Spleen (tissue), 11 donors: Measurements from ENCODE around the gene RPL7A. TPM values are rescaled to one million over a fixed set of nuclear protein-coding genes. Genes with fewer than 3 reads are reported as not detected.
"Not testable (repeated sequence)": the region's sequence is repeated elsewhere in the genome, so short reads cannot be mapped to it uniquely, and the experiment has no call there.

Experiments
- DNase-seq: peaks from one replicate; pipeline ENCODE4 v3.0.0-alpha.2; 2020
- H3K27ac ChIP-seq, 8 donors: fragments of 200-600 bp; sonication (generic) in 7 of 8; 1 replicate in 4 of 8; 2 replicates in 4 of 8; pipeline versions ENCODE4 v1.5.0 to v1.8.0; 2016 to 2021; ENCODE audit warnings: inconsistent platforms in 4 of 8, mild to moderate bottlenecking in 4 of 8, moderate library complexity in 1 of 8
- H3K27me3 ChIP-seq, 7 donors: fragments of 200-600 bp; sonication (generic) in 6 of 7; replicated peaks in 1 of 7; 1 replicate in 4 of 7; 2 replicates in 3 of 7; pipeline versions ENCODE4 v1.5.0 to v1.8.0; 2016 to 2021; ENCODE audit warnings: inconsistent platforms in 3 of 7, mild to moderate bottlenecking in 1 of 7
- H3K36me3 ChIP-seq, 6 donors: fragments of 200-600 bp; sonication (generic) in 5 of 6; 1 replicate in 4 of 6; 2 replicates in 2 of 6; pipeline versions ENCODE4 v1.5.0 to v1.8.0; 2016 to 2021; ENCODE audit warnings: inconsistent platforms in 2 of 6
- H3K4me1 ChIP-seq, 6 donors: fragments of 200-600 bp; sonication (generic) in 5 of 6; 1 replicate in 3 of 6; 2 replicates in 3 of 6; pipeline versions ENCODE4 v1.5.0 to v1.8.0; 2016 to 2021; ENCODE audit warnings: inconsistent platforms in 3 of 6
- H3K4me3 ChIP-seq, 8 donors: fragments of 200-600 bp; sonication (generic) in 7 of 8; 1 replicate in 4 of 8; 2 replicates in 4 of 8; pipeline versions ENCODE4 v1.5.0 to v1.8.0; 2016 to 2021; ENCODE audit warnings: inconsistent platforms in 4 of 8, mild to moderate bottlenecking in 4 of 8, moderate library complexity in 2 of 8
- H3K9me3 ChIP-seq, 8 donors: fragments of 200-600 bp; sonication (generic) in 7 of 8; 1 replicate in 4 of 8; 2 replicates in 4 of 8; pipeline versions ENCODE4 v1.5.0 to v1.8.0; 2016 to 2021; ENCODE audit warnings: inconsistent platforms in 4 of 8
- CTCF ChIP-seq, 11 experiments: fragments of 200-600 bp in 7 of 11; fragments of 450-650 bp in 4 of 11; sonication (generic) in 4 of 11; IDR thresholded peaks in 8 of 11; conservative IDR thresholded peaks in 3 of 11; 1 replicate in 7 of 11; 2 replicates in 4 of 11; pipeline versions ENCODE4 v1.4.0 to v1.8.0; 2016 to 2021; ENCODE audit warnings: antibody characterized with exemption in 11 of 11, inconsistent platforms in 4 of 11, mild to moderate bottlenecking in 1 of 11
- POLR2A ChIP-seq, 3 donors: fragments of 450-650 bp; IDR thresholded peaks; one replicate each; pipeline ENCODE4 v1.5.1; 2017; ENCODE audit warnings: antibody characterized with exemption in 3 of 3, mild to moderate bottlenecking in 1 of 3
- POLR2AphosphoS5 ChIP-seq, 3 donors: sonication (generic); formaldehyde crosslinking; IDR thresholded peaks; one replicate each; pipeline ENCODE4 v1.5.1; 2017; ENCODE audit warnings: antibody characterized with exemption in 3 of 3
- WGBS, 5 donors: extraction: QIAGEN DNeasy Blood & Tissue Kit in 3 of 5; methylation state at CpG; one replicate each; pipeline versions ENCODE4 v1.1.5 to v1.1.7; 2013 to 2018; 5-methylcytosine and 5-hydroxymethylcytosine counted together
- intact Hi-C: fragments of 100-400 bp; cut with DNase I; formaldehyde crosslinking; loops from one replicate; pipeline ENCODE4 v1.15.0; 2023; ENCODE audit warnings: low total_unique reads
- polyA plus RNA-seq, 3 donors: library from polyadenylated mRNA; stranded (reverse); fragments of 200-250 nt; gene quantifications; one replicate each; pipeline ENCODE4 v1.2.1, GENCODE V29; 2013
- total RNA-seq, 7 donors: library from RNA; depleted of rRNA in 3 of 7; stranded (reverse); fragments of >200 nt in 3 of 7; fragmentation: NEBNext Ultra II Directional in 4 of 7; extraction: Animal tissue kit (Norgen Biotek cat#: 25700) in 4 of 7; gene quantifications; one replicate each; pipeline versions ENCODE4 v1.1.0 to v1.2.1, GENCODE V29; 2016 to 2021
- donor health status: healthy with polysubstance abuse.
- donor health status: DM: no; HTN: no; CAD: no; lungs with moderate emphysema.
- donor health status: DM: no; HTN: no; CAD: no.
- donor health status: Bipolar disorder and iron deficiency.
- donor health status: healthy.
- donor health status: DM: no; HTN: no; CAD: no.
- donor health status: DM: yes; HTN: yes; CAD: no.

RPL7A gene
- total and polyA plus RNA-seq, 10 donors, result 1,381 to 6,342 (median 1,755) TPM

- Histone ChIP-seq H3K4me1 (peaks cover 36 to 64% (median 50%) of the 10 kb centered on the region in 6 donors), H3K27ac (peak within 1 kb of the TSS; percentile 97 to 99 (median 99)), H3K27me3 (no peaks in the 10 kb centered on the region), H3K4me3 (peak within 1 kb of the TSS; percentile 56 to 99 (median 92)), H3K9me3 (no peaks in the 10 kb centered on the region), H3K36me3 (peaks cover 0 to 26% (median 5%) of the 10 kb centered on the region in 6 donors)
- 0 to 5% (median 1%) methylated on average over 8 to 120 of the region's 120 CpGs for WGBS, 5 donors
- intact Hi-C loops, result no loop called here
- DNase-seq, result peak; percentile 100
- peak; percentile 81 to 90 (median 89) for TF ChIP-seq POLR2AphosphoS5 (IDR thresholded peaks at IDR 0.05)
- peak in 2 of 3 donors; percentile 22 to 65 for TF ChIP-seq POLR2A (IDR thresholded peaks at IDR 0.05)
- peak in 6 of 11 experiments; percentile 5 to 53 (median 34) for TF ChIP-seq CTCF (IDR thresholded peaks at IDR 0.05 in 8 of 11, conservative IDR thresholded peaks at IDR 0.05 in 3 of 11)
These were observed 28.0 kb downstream of the RPL7A start, which contains the start of the genes STKLD1 and SURF4 for GRCh38 chr9:133375724-133376654. TSS of gene STKLD1 (plus strand) at chr9:133376366. CDS start at chr9:133376474, 108 bp downstream. TSS of gene SURF4 (minus strand) at chr9:133376060. CDS start at chr9:133375969, 91 bp downstream.

- intact Hi-C loops, H3K27ac ChIP-seq, H3K9me3 ChIP-seq, DNase-seq, H3K27me3 ChIP-seq: not testable (repeated sequence)
- Histone ChIP-seq H3K36me3 (peaks cover 0 to 14% (median 5%) of the 10 kb centered on the region in 6 donors), H3K4me3 (peak overlapping the region in 1 of 8 donors; percentile 99), H3K4me1 (peaks cover 23 to 51% (median 37%) of the 10 kb centered on the region in 6 donors)
- WGBS, 5 donors, result 91 to 96% (median 92%) methylated on average over 14 of the region's 14 CpGs
These were observed 29.3 kb downstream of the RPL7A start for GRCh38 chr9:133377280-133377679.

- WGBS, 5 donors, result 78 to 86% (median 82%) methylated on average over 6 of the region's 6 CpGs
- no peak overlapping the region for H3K27ac ChIP-seq
- peaks cover 0 to 9% (median 4%) of the 10 kb centered on the region in 6 donors for H3K36me3 ChIP-seq
- H3K4me3 ChIP-seq, result no peak overlapping the region
- H3K4me1 ChIP-seq, result peaks cover 18 to 46% (median 32%) of the 10 kb centered on the region in 6 donors
- no peak for DNase-seq
- no peaks in the 10 kb centered on the region for H3K27me3 ChIP-seq
- TF ChIP-seq POLR2AphosphoS5 (IDR thresholded peaks at IDR 0.05) (no peak), POLR2A (IDR thresholded peaks at IDR 0.05) (no peak), CTCF (IDR thresholded peaks at IDR 0.05 in 8 of 11, conservative IDR thresholded peaks at IDR 0.05 in 3 of 11) (no peak)
- H3K9me3 ChIP-seq, result no peaks in the 10 kb centered on the region
- intact Hi-C loops, result no loop called here
These were observed 29.8 kb downstream of the RPL7A start for GRCh38 chr9:133377721-133378216.

GRCh38 chr9:133378408-133378962, 30.5 kb downstream of the RPL7A start:
- Histone ChIP-seq H3K36me3 (peaks cover 0 to 2% (median under 1%) of the 10 kb centered on the region in 6 donors), H3K4me3 (no peak overlapping the region), H3K27me3 (no peaks in the 10 kb centered on the region), H3K27ac (no peak overlapping the region), H3K9me3 (no peaks in the 10 kb centered on the region), H3K4me1 (peaks cover 17 to 39% (median 25%) of the 10 kb centered on the region in 6 donors)
- intact Hi-C loops, result no loop called here
- TF ChIP-seq CTCF (IDR thresholded peaks at IDR 0.05 in 8 of 11, conservative IDR thresholded peaks at IDR 0.05 in 3 of 11) (no peak), POLR2A (IDR thresholded peaks at IDR 0.05) (no peak), POLR2AphosphoS5 (IDR thresholded peaks at IDR 0.05) (no peak)
- 30 to 84% (median 52%) methylated on average over 1 of the region's 1 CpG for WGBS, 5 donors
- DNase-seq, result no peak
